GM21390 (cell line): ENCODE measurements around the gene C9orf85.
"Not testable (repeated sequence)": the region's sequence is repeated elsewhere in the genome, so short reads cannot be mapped to it uniquely, and the experiment has no call there.

Experiments
- ATAC-seq: cut with Tn5 transposase; IDR thresholded peaks from one replicate; pipeline ENCODE4 v1.9.1; 2021; ENCODE audit not compliant: unreplicated experiment

The C9orf85 gene

GRCh38 chr9:71937898-71938297 lies 26.5 kb downstream of the C9orf85 start:
- ATAC-seq, result no peak

- no peak for ATAC-seq
These were observed 29.7 kb downstream of the C9orf85 start for GRCh38 chr9:71941060-71941568.

- no peak for ATAC-seq
These were observed 30.6 kb downstream of the C9orf85 start for GRCh38 chr9:71941998-71942567.

- no peak for ATAC-seq
These were observed 33.4 kb downstream of the C9orf85 start for GRCh38 chr9:71944754-71945375.

GRCh38 chr9:71954652-71955051 lies 43.2 kb downstream of the C9orf85 start:
- ATAC-seq, result not testable (repeated sequence)

GRCh38 chr9:71955300-71955915 lies 44.0 kb downstream of the C9orf85 start:
- peak; percentile 56 for ATAC-seq

- ATAC-seq, result no peak
These were observed 50.9 kb downstream of the C9orf85 start for GRCh38 chr9:71962328-71962727.

- ATAC-seq, result not testable (repeated sequence)
These were observed 52.1 kb downstream of the C9orf85 start for GRCh38 chr9:71963471-71963996.

GRCh38 chr9:71965403-71965802 lies 54.0 kb downstream of the C9orf85 start:
- no peak for ATAC-seq

- no peak for ATAC-seq
These were observed 55.2 kb downstream of the C9orf85 start for GRCh38 chr9:71966601-71967000.

GRCh38 chr9:71968541-71969090 lies 57.2 kb downstream of the C9orf85 start:
- ATAC-seq, result no peak

GRCh38 chr9:71975833-71976232 lies 64.4 kb downstream of the C9orf85 start:
- ATAC-seq, result no peak

GRCh38 chr9:71977003-71977402 lies 65.6 kb downstream of the C9orf85 start:
- ATAC-seq, result no peak

GRCh38 chr9:71980266-71981190 lies 69.1 kb downstream of the C9orf85 start:
- ATAC-seq, result no peak

GRCh38 chr9:71981944-71982343 lies 70.5 kb downstream of the C9orf85 start:
- ATAC-seq, result no peak

GRCh38 chr9:71984403-71984802 lies 73.0 kb downstream of the C9orf85 start:
- ATAC-seq, result no peak

GRCh38 chr9:71984831-71985281 lies 73.4 kb downstream of the C9orf85 start:
- no peak for ATAC-seq

- ATAC-seq, result no peak
These were observed 74.0 kb downstream of the C9orf85 start for GRCh38 chr9:71985297-71985911.

GRCh38 chr9:71986900-71987299 lies 75.5 kb downstream of the C9orf85 start:
- no peak for ATAC-seq
